Measurements from ENCODE around the gene HHEX. TPM values are rescaled to one million over a fixed set of nuclear protein-coding genes. Genes with fewer than 3 reads are reported as not detected.

Gene HHEX
- under 0.01 and 0.28 TPM in 2 replicates for total RNA-seq

GRCh38 chr10:92689663-92690210 is at the start of gene HHEX:
HHEX (plus strand) TSS chr10:92689955; CDS start chr10:92689987, 32 bp downstream.

Other genes starting within 250 kb of the HHEX start
- 32.2 and 32.5 TPM in 2 replicates for gene IDE, start 115.9 kb upstream of the HHEX start, total RNA-seq
- gene KIF11, start 96.8 kb upstream of the HHEX start, total RNA-seq: 1.4 and 1.7 TPM in 2 replicates
- gene EXOC6, start 158.6 kb downstream of the HHEX start, total RNA-seq: 5.8 and 14.2 TPM in 2 replicates